ENCODE data around the gene ZNF331. TPM values are rescaled to one million over a fixed set of nuclear protein-coding genes. Genes with fewer than 3 reads are reported as not detected.
"Not testable (repeated sequence)": the region's sequence is repeated elsewhere in the genome, so short reads cannot be mapped to it uniquely, and the experiment has no call there.

The ZNF331 gene
- total RNA-seq, 1 experiment from 2014 or later = 57.2 TPM

- Histone ChIP-seq H3K27me3 (ENCODE audit: insufficient read depth, low read length) (no peaks in the 10 kb centered on the region), H2BK15ac (ENCODE audit: low read depth, low read length) (no peak overlapping the region), H2AFZ (ENCODE audit: low read length) (no peak overlapping the region), H3K4ac (ENCODE audit: low read depth, low read length) (no peak overlapping the region), H3K79me2 (ENCODE audit: insufficient read depth, low read length) (no peaks in the 10 kb centered on the region), H2BK12ac (ENCODE audit: insufficient read length, low read depth, low read length) (no peak overlapping the region), H4K91ac (ENCODE audit: insufficient read length, low read depth, low read length) (no peak overlapping the region), H3K9ac (ENCODE audit: extremely low read depth, insufficient read length, low read length) (no peak overlapping the region), H3T11ph (ENCODE audit: low read length) (no peak overlapping the region), H2BK20ac (ENCODE audit: low read depth, low read length, poor library complexity, severe bottlenecking) (no peak overlapping the region), H2BK5ac (ENCODE audit: insufficient read length, low read length) (no peak overlapping the region), H3K23ac (ENCODE audit: insufficient read length, low read depth, low read length) (no peak overlapping the region), H3K79me1 (ENCODE audit: insufficient read depth, low read depth, low read length, poor library complexity, severe bottlenecking) (no peaks in the 10 kb centered on the region), H4K20me1 (ENCODE audit: control insufficient read depth, insufficient read depth, insufficient read length) (no peaks in the 10 kb centered on the region), H4K8ac (replicated peaks; ENCODE audit: insufficient read length, low read depth, low read length) (no peak overlapping the region), H2AK5ac (ENCODE audit: insufficient read length, low read length) (no peak overlapping the region), H3K18ac (ENCODE audit: insufficient read length, low read depth, low read length) (no peak overlapping the region), H3K23me2 (ENCODE audit: insufficient read length, low read depth, low read length, poor library complexity, severe bottlenecking) (no peaks in the 10 kb centered on the region), H3K27ac (ENCODE audit: insufficient read length, low read depth, low read length) (no peak overlapping the region), H3K4me2 (ENCODE audit: insufficient read depth, insufficient read length, low read length) (no peak overlapping the region), H4K5ac (ENCODE audit: insufficient read length, low read depth, low read length) (no peak overlapping the region), H3K56ac (ENCODE audit: insufficient read length, low read depth, low read length) (no peak overlapping the region), H2BK120ac (ENCODE audit: low read depth, low read length, poor library complexity, severe bottlenecking) (no peak overlapping the region), H3K4me1 (ENCODE audit: insufficient read depth, low read length) (no peaks in the 10 kb centered on the region), H3K14ac (ENCODE audit: insufficient read depth, low read length) (no peak overlapping the region), H3K9me3 (ENCODE audit: control insufficient read depth, low read depth, low read length) (peaks cover 16% of the 10 kb centered on the region)
- no CpG with 5 or more reads among the region's 5 CpGs for WGBS (ENCODE audit: extremely low coverage, insufficient read length, low lambda C conversion rate)
- no peak for TF ChIP-seq CTCF (conservative IDR thresholded peaks at IDR 0.05)
- no peak for DNase-seq
- peaks cover 1% of the 10 kb centered on the region; the same call in 1 of the 2 replicates for H3K27me3 Mint-ChIP-seq (ENCODE audit: low read depth)
- H3K4me1 Mint-ChIP-seq = no peaks in the 10 kb centered on the region
- peaks cover 69 to 80% (median 74%) of the 10 kb centered on the region in 3 experiments for H3K36me3 Mint-ChIP-seq (ENCODE audit: insufficient read depth in 1 of 3, low read depth in 3 of 3)
- H3K4me3 Mint-ChIP-seq = no peak overlapping the region
- H3K9me3 Mint-ChIP-seq = peaks cover 39 to 59% of the 10 kb centered on the region in 2 experiments
- H3K27ac Mint-ChIP-seq = no peak overlapping the region
Measured at GRCh38 chr19:53492153-53492552, 45.8 kb upstream of the ZNF331 start.

DNA sequence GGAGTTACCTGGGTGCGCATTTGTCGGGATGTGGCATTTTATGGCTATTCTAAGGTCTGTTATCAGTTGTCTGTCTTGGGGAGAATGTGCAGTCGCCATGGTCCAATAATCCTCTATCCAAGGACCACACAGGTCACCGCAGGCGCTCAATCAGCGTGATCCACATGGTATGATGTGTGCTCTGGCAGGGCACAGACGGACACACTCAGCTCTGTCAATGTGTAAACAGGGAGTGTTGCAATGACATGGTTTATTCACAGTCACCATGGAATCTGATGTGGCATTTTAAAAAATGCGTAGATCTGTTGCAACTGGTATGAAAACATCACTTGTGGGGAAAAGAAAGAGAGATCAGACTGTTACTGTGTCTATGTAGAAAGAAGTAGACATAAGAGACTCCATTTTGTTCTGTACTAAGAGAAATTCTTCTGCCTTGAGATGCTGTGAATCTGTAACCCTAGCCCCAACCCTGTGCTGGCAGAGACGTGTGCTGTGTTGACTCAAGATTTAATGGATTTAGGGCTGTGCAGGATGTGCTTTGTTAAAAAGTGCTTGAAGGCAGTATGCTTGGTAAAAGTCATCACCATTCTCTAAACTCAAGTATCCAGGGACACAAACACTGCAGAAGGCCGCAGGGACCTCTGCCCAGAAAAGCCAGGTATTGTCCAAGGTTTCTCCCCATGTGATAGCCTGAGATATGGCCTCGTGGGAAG is 40.5 kb upstream of the ZNF331 start:
- H3K18ac ChIP-seq (ENCODE audit: insufficient read length, low read depth, low read length); H2BK12ac ChIP-seq (ENCODE audit: insufficient read length, low read depth, low read length); H3K27ac Mint-ChIP-seq; H3K27me3 Mint-ChIP-seq (ENCODE audit: low read depth); H3K79me2 ChIP-seq (ENCODE audit: insufficient read depth, low read length); H4K91ac ChIP-seq (ENCODE audit: insufficient read length, low read depth, low read length); H2BK120ac ChIP-seq (ENCODE audit: low read depth, low read length, poor library complexity, severe bottlenecking); H3K27me3 ChIP-seq (ENCODE audit: insufficient read depth, low read length); H4K20me1 ChIP-seq (ENCODE audit: control insufficient read depth, insufficient read depth, insufficient read length); H3K23ac ChIP-seq (ENCODE audit: insufficient read length, low read depth, low read length); H3K4me1 Mint-ChIP-seq; H3K9me3 ChIP-seq (ENCODE audit: control insufficient read depth, low read depth, low read length); H2BK15ac ChIP-seq (ENCODE audit: low read depth, low read length); H3K4me1 ChIP-seq (ENCODE audit: insufficient read depth, low read length); H3K9ac ChIP-seq (ENCODE audit: extremely low read depth, insufficient read length, low read length); H3K23me2 ChIP-seq (ENCODE audit: insufficient read length, low read depth, low read length, poor library complexity, severe bottlenecking); H3K4me3 Mint-ChIP-seq; H3K79me1 ChIP-seq (ENCODE audit: insufficient read depth, low read depth, low read length, poor library complexity, severe bottlenecking); H3K56ac ChIP-seq (ENCODE audit: insufficient read length, low read depth, low read length); DNase-seq; H2AK5ac ChIP-seq (ENCODE audit: insufficient read length, low read length); H3T11ph ChIP-seq (ENCODE audit: low read length); H3K4ac ChIP-seq (ENCODE audit: low read depth, low read length); H3K27ac ChIP-seq (ENCODE audit: insufficient read length, low read depth, low read length); H3K4me2 ChIP-seq (ENCODE audit: insufficient read depth, insufficient read length, low read length); H3K14ac ChIP-seq (ENCODE audit: insufficient read depth, low read length); H4K8ac ChIP-seq (replicated peaks; ENCODE audit: insufficient read length, low read depth, low read length); H2AFZ ChIP-seq (ENCODE audit: low read length); H2BK20ac ChIP-seq (ENCODE audit: low read depth, low read length, poor library complexity, severe bottlenecking); H4K5ac ChIP-seq (ENCODE audit: insufficient read length, low read depth, low read length); H2BK5ac ChIP-seq (ENCODE audit: insufficient read length, low read length): not testable (repeated sequence)
- H3K9me3 Mint-ChIP-seq = peaks cover 11 to 19% of the 10 kb centered on the region in 2 experiments
- no CpG with 5 or more reads among the region's 11 CpGs for WGBS (ENCODE audit: extremely low coverage, insufficient read length, low lambda C conversion rate)
- peaks cover 19 to 29% (median 29%) of the 10 kb centered on the region in 3 experiments for H3K36me3 Mint-ChIP-seq (ENCODE audit: insufficient read depth in 1 of 3, low read depth in 3 of 3)

All from H9 (cell line).